GM06990 (cell line): ENCODE data around the gene PLCB3.

Experiments used
- DNase-seq: peaks from one replicate; pipeline ENCODE4 v3.0.0-alpha.2; 2011; ENCODE audit not compliant: insufficient read length; ENCODE audit errors: extremely low read depth
- H3K27me3 ChIP-seq: replicated peaks from 2 replicates; pipeline ENCODE4 v1.6.0; 2011; ENCODE audit warnings: low read length; ENCODE audit not compliant: control insufficient read depth, insufficient read depth
- H3K36me3 ChIP-seq: 2 replicates; pipeline ENCODE4 v1.5.1; 2011; ENCODE audit warnings: low read length; ENCODE audit not compliant: control insufficient read depth, insufficient read depth
- H3K4me3 ChIP-seq: replicated peaks from 2 replicates; pipeline ENCODE4 v1.5.1; 2011; ENCODE audit warnings: low read depth, mild to moderate bottlenecking, control low read depth, low read length
- TF ChIP-seq, protein P1 (sequence below): IDR thresholded peaks from 2 replicates; pipeline ENCODE4 v1.5.1; 2011; ENCODE audit warnings: low read length, control low read depth, mild to moderate bottlenecking, inconsistent platforms; ENCODE audit not compliant: insufficient read depth, poor library complexity, severe bottlenecking

Gene PLCB3

GRCh38 chr11:64290352-64291261 is 39.3 kb downstream of the PLCB3 start:
- peaks cover 2% of the 10 kb centered on the region for H3K27me3 ChIP-seq
- DNase-seq: no peak
- no peak overlapping the region for H3K4me3 ChIP-seq
- TF ChIP-seq, protein P1, sequence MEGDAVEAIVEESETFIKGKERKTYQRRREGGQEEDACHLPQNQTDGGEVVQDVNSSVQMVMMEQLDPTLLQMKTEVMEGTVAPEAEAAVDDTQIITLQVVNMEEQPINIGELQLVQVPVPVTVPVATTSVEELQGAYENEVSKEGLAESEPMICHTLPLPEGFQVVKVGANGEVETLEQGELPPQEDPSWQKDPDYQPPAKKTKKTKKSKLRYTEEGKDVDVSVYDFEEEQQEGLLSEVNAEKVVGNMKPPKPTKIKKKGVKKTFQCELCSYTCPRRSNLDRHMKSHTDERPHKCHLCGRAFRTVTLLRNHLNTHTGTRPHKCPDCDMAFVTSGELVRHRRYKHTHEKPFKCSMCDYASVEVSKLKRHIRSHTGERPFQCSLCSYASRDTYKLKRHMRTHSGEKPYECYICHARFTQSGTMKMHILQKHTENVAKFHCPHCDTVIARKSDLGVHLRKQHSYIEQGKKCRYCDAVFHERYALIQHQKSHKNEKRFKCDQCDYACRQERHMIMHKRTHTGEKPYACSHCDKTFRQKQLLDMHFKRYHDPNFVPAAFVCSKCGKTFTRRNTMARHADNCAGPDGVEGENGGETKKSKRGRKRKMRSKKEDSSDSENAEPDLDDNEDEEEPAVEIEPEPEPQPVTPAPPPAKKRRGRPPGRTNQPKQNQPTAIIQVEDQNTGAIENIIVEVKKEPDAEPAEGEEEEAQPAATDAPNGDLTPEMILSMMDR: no peak
- H3K36me3 ChIP-seq: no peaks in the 10 kb centered on the region; the same call in 1 of the 2 replicates

- Histone ChIP-seq H3K36me3 (no peaks in the 10 kb centered on the region; the same call in 1 of the 2 replicates), H3K27me3 (peaks cover 2% of the 10 kb centered on the region), H3K4me3 (peak within 1 kb of the TSS; percentile 21; the same call in 1 of the 2 replicates)
- DNase-seq: no peak
- TF ChIP-seq, protein P1: no peak
Measured at GRCh38 chr11:64291262-64291751, 40.0 kb downstream of the PLCB3 start, which contains the start of gene KCNK4. KCNK4 (plus strand) TSS chr11:64291302; CDS start chr11:64293019, 1,717 bp downstream.

DNA sequence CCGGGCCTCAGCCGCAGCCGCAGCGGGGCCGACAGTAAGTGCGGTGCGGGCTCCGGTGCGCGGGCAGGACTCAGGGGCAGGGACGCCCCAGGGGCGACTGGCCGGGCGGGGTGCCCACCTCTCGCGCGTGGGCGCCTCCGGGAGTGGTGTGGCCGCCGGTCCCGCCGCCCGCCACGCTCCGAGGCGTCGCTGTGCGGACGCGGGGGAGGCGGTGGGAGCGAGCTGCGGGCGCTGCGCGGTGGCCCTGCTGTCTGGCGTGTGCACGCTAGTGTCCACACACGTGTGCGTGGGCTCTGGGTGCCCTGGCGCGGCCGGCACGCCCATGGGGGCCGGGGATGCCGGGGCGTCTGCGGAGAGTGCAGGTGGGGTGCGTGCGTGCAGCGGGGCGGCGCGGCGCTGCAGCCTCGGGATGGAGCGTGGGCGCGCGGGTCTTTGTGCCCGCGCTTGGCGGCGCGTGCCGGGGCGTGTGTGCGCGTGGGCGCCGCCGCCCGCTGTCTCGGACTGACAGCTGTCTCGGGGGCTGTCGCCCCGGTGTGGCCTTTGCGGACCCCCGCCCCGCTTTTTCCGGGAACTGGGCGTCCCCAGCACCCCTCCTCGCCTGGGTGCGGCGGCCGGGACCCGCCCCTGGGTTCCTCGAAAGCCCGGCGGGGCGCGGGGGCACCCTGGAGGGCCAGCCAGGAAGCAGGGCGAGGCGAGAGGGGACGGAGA is 40.6 kb downstream of the PLCB3 start:
- Histone ChIP-seq H3K4me3 (peak overlapping the region; percentile 21; the same call in 1 of the 2 replicates), H3K36me3 (no peaks in the 10 kb centered on the region; the same call in 1 of the 2 replicates), H3K27me3 (peaks cover 2% of the 10 kb centered on the region)
- no peak for DNase-seq
- TF ChIP-seq, protein P1: no peak

DNA sequence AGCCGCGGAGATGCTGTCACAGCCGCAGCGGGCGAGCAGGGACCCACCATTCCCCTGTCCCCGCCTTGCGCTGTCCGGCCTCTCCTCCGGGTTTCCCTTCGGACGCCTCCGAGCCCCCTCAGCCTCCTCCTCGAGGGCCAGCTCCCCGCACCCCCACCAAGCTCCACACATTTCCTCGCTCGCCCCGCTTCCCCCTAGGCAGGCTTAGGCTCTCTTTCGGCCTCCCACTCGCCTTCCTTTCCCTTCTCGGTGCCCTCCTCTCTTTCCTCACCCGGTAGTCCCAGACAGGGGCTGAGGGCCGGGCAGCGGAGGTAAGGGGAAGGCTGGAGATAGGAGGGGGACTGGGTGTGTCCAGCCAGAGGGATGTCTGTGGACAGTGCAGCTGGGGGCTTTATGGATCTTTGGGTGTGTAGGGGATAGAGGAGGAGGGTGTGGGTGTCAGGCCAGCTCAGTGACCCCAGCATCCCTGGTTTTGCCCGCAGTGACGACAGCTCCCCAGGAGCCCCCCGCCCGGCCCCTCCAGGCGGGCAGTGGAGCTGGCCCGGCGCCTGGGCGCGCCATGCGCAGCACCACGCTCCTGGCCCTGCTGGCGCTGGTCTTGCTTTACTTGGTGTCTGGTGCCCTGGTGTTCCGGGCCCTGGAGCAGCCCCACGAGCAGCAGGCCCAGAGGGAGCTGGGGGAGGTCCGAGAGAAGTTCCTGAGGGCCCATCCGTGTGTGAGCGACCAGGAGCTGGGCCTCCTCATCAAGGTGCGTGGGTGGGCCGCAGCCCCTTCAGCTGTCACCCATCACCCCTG is 41.3 kb downstream of the PLCB3 start:
- Histone ChIP-seq H3K27me3 (peaks cover 5% of the 10 kb centered on the region), H3K36me3 (no peaks in the 10 kb centered on the region; the same call in 1 of the 2 replicates), H3K4me3 (peak overlapping the region; percentile 21; the same call in 1 of the 2 replicates)
- no peak for DNase-seq
- TF ChIP-seq, protein P1: no peak

GRCh38 chr11:64294774-64295173 is 43.4 kb downstream of the PLCB3 start:
- Histone ChIP-seq H3K36me3 (no peaks in the 10 kb centered on the region), H3K27me3 (peaks cover 5% of the 10 kb centered on the region), H3K4me3 (no peak overlapping the region)
- TF ChIP-seq, protein P1: no peak
- no peak for DNase-seq
